IPS-NIHi7 (cell line): ENCODE data around the gene SAMD5.

Source experiments
- DNase-seq: peaks from one replicate; pipeline ENCODE4 v3.0.0; 2012; ENCODE audit warnings: mixed read lengths; ENCODE audit errors: extremely low spot score

The SAMD5 gene

DNA sequence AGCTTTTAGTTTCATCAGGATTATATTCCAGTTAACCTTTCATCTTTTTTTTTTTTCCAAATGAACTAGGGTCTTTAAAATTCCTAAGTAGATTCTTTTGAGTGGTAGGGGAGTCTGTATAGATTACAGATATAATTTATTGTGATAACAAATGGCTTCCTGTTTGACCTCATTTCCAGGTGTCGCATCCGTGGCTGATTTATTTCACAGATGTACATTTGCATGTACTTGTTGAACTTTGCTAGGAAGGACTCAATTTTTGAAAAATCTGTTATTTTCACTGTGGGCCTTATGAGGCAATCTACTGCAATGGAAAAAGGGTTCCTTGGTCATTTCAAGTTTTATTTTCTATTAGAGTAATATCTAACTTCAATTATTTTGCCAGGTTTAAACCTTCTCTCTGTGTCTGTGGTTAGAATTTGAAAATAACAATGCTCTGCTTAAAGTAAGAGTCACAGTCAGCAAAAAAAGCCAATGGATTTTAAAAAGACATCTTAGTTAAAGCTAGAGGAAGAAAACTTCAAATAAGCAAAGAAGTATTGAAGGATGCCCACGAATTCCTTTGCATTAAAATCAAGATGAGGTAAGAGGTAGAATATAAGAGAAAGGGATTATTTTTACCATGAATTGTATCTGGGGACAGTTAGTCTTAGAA lies 57.9 kb downstream of the SAMD5 start:
- DNase-seq, result no peak

DNA sequence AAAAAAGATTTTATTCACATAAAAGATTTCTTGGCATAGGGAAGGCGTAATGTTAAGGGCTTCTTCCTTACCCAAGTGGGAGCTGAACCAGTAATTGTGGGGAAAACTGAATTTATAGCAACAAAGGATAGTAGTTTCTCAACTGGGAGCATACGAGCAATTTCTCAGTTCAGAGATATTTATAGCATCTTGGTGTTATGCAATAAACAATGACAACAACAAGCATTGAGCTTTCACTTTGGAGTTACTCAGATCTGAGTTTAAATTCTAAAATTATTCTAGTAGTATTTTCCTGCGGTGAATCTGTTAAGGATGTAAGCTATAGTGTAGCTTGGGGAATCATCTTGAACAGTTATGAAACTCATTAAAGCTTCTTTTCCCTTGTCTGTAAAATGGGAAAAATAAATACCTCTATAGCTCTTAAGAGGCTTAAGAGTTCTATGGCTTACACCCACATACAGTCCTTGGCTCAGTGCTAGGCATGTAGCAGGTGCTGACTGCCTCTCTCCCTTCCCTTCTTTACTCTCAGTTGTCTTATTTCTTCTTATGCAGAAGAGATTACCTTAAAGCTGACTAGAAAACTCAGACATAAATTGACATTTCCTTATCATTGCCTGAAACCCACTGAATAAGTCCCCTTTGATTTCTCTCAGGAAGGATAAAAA lies 58.8 kb downstream of the SAMD5 start:
- no peak for DNase-seq

DNA sequence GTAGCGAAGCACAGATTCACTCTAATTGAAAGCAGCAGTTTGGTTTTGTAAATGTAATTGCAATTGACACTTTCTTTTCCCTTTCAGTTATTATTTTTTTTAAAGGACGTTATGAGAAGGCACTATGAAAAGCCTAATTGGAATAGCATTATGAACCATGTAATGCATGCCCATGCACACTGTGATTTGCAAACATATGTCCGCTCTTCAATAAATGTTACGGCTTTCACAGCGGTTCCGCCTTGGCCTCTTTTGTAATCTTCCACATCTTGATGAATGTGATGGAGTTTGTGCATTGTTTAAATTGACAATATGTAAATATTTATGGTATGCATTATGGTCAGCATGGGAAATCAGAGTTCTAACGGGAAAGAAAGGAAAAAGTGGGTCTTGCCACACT lies 61.3 kb downstream of the SAMD5 start:
- no peak for DNase-seq

DNA sequence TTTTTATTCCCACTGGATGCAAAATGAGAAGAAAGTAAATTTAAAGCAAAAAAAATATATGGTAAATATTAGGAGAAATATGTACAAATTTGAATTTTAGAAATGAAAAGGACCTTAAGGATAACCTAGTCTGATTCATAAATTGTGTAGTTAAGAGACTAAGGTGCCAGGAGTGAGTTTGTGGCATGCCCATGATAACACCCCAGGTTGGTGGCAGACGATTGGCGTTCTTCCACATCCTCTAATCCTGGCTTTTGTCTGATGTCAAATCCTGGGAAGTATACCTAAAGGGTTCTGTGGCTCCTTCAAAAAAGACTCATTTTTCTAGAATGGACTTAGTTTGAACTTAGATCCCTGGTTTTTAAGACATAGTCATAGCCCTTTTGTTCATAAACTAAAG lies 62.2 kb downstream of the SAMD5 start:
- no peak for DNase-seq

DNA sequence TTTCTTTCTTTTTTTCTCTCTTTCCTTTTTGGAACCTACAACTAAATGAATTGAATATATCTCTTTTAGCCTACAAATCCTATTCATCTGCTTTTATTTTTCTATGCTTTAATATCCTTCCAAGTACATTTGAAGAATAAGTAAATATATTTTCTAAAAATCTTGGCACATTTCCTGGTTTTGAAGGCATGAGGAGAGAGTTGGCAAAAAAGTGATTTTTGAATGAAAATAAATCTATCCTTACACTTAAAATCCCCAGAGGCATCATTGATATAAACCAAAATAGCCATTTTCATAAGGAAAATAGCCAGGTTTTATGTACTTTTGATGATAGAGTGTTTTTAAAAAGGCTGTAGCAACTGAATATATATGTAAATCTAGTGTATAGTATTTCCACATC lies 69.0 kb downstream of the SAMD5 start:
- no peak for DNase-seq

DNA sequence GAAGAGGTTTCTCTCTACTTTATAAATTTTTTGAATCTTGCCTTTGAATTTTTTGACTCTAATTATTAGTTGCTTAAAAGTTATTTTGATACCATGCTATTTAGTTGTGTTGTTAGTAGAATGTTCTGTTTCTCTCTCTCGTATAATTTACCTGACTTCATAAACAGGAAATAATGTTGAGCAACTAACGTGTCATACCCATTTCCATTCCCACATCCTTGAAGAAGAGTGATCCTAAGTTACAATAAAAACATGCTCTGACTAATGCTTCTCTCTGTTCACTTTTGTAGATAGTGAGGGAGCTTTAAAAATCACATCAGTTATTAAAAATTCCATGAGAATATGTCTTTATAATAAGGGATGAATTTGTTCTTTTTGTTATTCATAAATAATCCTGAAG lies 69.7 kb downstream of the SAMD5 start:
- no peak for DNase-seq

DNA sequence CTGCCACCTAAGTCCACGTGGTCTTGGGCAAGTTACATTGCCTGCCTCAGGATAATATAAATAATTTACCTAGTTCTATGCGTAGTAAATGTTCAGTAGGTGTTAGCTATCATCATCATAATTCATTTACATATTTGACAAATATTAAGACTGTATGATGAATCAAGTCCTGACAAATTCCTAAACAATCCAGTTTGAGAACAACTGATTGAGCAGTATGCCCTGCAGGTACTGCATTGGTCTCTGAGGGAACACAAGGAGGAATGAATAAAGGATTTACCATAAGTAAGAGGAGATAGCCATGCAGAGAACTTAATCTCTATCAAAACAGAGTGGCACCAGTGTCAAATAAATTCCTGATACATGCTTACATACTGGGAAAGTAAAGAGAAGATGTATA lies 70.4 kb downstream of the SAMD5 start:
- no peak for DNase-seq

DNA sequence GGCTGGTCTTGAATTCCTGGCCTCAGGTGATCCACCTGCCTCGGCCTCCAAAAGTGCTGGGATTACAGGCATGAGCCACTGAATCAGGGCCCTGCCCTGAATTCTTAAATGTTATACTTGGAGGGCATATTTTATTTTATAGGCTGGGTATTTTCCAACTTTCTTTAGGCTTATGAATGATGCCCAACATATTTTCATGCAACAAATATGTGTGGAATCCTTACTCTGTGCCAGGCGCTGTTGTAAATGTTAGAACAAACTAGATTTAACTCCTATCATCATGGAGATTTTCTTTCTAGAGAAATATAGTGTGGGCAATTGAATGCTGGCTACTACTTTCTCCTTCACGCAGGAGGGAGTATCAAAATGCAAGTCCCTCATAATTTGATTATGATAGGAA lies 71.2 kb downstream of the SAMD5 start:
- DNase-seq, result no peak

DNA sequence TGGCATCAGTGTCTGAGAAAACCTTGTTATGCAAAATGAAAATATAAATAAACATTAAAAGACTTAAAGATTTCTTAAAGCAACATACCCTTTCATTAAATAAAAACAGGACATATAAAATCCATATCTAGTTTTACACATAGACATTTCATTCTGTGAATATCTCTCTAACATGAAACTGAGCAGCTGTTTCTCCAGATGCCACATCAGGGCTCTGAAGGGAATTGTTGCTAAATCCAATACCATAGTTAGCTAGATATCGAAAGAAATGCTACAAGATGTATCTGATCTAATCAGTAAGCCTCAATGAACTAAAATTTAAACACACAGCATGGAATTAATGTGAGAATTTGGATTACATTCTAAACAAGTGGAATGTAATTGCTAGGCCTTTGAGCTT lies 74.5 kb downstream of the SAMD5 start:
- no peak for DNase-seq

DNA sequence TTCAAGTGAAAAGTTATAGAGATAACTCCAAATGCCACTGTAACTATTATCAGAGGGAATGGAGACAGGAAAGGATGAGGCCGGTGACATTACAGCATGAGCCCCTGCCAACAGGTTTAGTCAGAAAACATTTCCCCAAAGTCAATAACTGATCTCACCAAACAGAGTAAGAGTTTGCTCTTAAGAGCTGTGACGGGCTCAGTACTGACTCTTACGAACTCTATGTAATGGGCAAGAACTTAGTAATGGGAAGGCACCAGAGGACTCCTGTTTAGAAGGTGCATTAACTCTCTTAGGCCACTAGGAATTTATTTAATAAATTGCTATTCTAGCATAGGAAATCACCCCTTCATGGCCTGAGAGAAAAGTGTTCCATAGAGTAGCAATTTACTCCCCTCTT lies 76.8 kb downstream of the SAMD5 start:
- DNase-seq, result no peak

DNA sequence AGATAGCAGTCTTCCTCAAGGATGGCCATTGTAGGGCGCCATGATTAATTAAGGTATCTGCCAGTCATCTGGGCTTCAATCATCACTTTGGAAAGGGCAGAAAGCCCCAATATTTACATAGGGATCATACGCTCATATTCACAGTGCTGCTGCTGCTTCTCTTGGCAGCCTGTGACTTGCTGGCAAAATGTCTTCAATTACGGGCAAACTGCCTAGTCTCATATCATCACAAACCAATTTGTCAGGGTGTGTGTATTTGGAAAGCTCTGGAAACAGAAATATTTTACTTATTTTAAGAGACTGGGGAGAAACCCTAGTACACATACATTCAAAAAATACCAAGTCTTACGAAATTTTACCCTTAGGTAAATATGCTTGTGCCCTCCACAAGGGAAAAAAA lies 77.6 kb downstream of the SAMD5 start:
- DNase-seq, result no peak

DNA sequence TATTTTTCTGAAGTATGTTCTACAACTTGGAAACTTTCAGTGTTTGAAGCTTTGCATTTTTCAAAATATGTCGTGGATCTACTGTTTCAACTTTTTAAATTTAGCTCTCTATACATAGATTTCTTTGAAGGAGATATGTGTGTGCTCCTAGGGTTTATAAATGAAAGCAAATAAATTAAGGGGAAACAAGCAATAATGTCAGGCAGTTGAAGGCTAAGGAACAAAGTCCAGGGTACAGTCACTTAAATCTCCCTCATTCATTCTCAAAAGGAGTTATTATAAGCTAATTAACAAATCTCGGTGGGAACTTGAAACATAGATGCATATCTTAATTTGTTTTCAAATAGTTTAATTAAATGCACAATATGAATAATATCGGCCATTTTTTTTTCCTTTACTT lies 79.4 kb downstream of the SAMD5 start:
- DNase-seq, result no peak

DNA sequence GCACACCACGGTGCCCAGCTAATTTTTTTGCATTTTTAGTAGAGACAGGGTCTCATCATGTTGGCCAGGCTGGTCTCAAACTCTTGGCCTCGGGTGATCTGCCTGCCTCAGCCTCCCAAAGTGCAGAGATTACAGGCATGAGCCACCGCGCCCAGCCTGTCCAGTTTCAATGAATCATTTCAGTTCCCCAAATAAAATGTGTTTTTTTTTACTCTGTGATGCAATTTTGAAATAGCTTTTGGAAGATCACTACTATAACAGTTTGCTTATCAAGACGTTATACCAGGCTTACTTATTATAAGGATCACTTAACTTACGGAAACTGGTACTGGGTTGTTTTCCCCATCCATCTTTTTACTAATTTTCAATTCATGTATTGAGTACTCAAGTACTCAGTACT lies 80.0 kb downstream of the SAMD5 start:
- DNase-seq, result no peak

DNA sequence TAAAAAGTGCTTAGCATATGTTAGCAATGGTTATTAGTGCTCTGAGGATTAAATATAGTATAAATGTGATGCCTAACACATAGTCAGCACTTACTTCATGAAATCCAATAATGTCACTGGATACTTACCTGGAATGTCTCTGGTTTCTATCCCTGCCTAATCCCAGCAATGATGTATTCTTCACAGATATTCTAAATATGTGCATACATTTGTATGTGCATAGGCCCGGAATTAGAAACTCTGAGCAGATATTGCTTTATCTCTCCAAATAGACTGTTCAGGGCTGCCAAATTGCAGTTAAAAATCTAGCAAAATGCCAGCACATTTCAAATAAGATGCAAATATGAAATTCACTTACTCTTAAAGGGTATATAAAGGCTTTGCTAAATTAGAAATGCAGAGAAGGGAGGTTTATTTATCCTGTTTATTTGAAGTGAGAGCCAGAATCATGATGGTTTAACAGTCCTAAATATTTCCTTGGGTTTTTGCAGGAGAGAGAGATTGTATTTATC lies 81.3 kb downstream of the SAMD5 start:
- no peak for DNase-seq

DNA sequence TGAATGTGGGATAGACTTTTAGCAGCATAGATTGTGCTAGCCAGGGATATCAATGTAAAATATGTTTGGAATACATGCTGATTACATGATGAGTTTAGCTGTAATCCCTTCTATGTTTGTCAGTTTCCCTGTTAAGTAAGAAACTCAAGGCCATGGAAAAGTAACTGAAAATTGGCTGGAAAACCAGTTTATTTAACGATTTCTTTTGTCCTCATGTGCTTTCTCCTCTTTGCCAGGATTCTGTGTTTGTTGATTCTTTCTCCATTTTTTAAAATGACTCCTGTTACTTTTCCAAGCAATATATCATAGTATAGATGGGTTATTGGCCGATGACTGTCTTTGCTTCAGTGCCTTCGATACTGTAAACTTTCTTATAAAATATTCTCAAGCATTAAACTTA lies 87.5 kb downstream of the SAMD5 start:
- no peak for DNase-seq

DNA sequence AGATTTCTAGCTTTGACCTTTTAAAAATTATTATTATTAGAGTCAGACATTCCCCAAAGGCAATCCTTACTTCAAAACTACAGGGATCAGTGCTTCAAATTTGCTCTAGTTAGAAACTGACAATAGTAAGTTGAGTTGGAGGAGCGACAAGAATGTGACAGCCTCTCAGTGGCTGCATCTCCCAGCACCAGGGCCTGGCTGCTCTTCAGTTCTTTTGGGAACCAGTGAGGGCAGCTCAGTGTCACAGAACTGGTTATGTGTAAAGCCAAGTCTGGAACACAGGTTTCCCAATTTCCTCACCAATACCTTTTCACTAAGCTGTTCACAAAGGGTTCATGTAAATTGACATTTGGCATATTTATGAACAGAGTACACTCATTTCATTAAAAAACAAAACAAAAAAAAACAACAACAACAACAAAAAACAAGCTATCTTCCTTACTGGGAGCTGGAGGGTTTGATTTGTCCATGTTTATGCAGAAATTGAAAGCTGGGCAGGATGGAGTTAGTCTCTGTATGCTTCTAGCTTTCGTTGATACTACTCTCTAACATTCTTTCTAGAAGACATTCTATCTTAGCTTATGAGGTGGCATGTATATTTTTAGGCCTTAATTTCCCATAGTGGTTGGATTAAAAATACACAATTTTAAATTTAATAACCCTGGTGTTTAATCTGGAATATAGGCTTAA lies 95.0 kb downstream of the SAMD5 start:
- no peak for DNase-seq

DNA sequence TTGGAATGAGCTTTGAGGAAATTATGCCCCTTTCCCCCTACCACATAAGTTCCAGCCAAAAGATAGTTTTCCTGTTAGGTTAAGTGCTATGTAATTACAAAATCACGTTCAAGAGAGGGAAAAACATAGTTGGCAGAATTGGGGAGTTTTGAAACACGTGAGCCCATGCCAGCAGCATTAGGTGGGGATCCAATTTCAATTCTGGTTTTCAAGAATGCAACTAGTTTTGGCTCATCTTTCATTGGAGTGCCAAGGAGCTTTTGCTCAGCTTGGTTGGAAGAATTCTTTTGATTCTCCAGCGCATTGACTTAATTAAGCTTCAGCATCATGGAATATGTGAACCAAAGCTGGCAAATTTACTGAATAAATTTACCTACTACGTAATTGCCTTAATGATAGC lies 95.9 kb downstream of the SAMD5 start:
- no peak for DNase-seq

DNA sequence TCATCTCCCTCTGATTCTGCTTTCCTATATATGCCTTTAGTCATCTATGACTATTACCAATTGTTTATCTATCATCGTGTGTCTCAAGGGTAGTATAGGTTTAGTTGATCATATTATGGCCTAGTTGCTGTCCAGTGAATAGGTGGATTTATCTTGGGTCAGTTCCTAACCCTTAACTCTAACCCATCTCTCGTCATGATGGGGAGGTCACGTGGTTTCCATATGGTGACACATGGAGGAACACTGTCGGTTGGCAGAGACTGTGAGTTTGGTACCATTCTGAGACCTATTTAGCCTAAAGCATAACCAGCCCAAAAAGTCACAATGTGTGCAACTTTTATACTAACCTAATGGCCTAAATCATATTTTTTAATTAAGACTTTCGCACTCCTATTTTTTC lies 103.5 kb downstream of the SAMD5 start:
- no peak for DNase-seq

DNA sequence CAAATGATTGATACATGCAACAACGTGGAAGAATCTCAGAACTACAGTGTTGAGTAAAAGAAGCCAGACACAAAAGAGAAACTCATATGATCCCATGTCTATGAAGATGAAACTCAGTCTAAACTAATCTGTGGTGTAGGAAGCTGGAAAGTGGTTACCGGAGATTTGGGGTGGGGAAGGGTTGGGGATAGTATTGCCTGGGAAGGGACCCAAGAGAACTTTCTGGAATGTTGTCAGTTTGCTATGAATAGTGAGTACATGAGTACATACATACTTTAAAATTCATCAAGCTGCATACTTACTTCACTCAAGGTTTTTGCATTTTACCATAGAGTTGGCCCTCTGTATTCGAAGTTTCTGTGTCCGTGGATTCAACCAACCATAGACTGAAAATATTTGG lies 106.0 kb downstream of the SAMD5 start:
- no peak for DNase-seq

DNA sequence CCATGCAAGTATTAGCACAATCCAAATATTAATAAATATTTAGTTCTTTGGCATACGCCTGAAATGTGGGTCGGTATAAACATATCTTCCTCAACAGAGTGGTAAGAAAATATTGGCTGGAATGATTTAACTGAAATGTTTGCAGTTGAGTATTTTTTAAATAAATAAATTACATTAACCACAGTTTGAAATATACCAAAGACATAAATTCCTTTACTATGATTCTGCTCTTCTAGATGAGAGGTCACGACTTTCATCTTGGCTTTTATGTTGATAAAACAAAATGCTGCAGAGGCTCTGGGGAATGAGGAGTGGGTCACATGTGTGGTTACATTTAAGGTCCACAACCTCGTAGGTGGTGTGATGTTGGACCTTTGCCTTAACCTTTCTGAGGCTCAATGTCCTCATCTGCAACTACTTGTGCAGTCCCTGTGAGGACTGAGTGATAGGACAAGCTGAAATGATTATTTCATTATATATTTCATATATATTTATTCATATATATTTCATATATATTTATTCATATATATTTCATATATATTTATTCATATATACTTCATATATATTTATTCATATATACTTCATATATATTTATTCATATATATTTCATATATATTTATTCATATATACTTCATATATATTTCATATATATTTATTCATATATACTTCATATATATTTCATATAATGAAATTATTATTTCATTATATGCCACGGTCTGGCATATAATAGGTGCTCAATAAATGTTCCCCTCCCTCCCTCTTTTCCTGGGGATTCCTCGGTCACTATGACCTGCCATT lies 107.4 kb downstream of the SAMD5 start:
- DNase-seq, result no peak

DNA sequence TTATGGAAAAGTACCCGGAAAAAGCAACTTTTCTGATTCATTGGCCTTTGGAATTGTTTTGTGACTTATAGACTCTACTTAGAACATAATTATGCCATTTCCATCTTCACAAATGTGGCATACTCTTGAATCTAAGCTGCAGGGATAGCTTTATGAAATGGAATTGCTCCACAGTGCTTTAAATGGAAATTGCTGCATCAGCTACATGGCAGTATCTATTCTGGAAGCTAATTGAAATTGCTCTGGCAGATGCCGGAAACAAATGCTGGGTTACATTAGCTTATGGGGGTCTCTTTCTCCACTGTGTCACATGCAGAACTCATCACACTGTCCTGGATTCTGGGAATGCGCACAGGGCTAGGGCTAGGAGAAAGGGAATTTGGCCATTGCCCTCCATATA lies 108.9 kb downstream of the SAMD5 start:
- DNase-seq, result no peak

DNA sequence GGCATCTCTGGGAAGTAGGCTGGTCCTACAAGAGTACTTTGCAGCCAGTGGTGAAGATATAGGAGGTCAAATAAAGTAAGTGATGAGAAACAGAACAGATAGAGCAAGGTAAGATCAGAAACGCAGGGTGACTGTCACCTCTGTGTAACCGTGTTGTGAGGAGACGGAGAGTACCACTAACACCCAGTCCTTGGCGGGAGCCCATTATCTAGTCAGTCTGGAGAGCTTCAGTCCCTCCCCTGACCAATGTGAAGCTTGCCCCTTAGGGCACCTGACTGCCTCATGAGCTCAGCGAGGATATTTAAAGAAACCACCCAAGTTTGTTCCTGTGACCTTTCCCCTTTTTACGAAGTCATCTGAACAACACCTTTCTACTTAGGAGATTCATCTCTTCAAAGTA lies 110.0 kb downstream of the SAMD5 start:
- no peak for DNase-seq
